HG02981 (cell line): ENCODE results near the gene MRPL32.

Experiments used
- ATAC-seq: cut with Tn5 transposase; IDR thresholded peaks from one replicate; pipeline ENCODE4 v1.9.1; 2021; ENCODE audit warnings: mild to moderate bottlenecking, moderate library complexity; ENCODE audit not compliant: unreplicated experiment

Gene MRPL32

DNA sequence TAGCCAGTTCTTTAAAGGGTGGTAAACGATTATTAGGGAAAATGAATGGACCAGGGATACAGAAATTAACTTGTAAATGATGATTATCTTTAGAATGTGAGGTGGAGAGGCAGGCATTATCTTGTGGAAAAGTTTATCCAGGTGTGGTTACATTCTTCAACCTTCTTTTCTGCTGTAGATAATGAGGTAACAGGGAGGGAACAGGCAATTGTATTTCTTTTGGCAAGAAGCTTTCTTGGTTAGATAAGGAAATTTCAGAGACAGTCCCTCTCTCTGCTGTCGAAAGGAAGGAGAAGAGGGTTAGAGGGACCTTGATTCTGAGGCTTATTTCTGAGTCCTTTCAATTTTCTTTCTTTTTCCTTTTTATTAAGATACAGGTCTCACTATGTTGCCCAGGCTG lies 32.1 kb downstream of the MRPL32 start:
- no peak for ATAC-seq

DNA sequence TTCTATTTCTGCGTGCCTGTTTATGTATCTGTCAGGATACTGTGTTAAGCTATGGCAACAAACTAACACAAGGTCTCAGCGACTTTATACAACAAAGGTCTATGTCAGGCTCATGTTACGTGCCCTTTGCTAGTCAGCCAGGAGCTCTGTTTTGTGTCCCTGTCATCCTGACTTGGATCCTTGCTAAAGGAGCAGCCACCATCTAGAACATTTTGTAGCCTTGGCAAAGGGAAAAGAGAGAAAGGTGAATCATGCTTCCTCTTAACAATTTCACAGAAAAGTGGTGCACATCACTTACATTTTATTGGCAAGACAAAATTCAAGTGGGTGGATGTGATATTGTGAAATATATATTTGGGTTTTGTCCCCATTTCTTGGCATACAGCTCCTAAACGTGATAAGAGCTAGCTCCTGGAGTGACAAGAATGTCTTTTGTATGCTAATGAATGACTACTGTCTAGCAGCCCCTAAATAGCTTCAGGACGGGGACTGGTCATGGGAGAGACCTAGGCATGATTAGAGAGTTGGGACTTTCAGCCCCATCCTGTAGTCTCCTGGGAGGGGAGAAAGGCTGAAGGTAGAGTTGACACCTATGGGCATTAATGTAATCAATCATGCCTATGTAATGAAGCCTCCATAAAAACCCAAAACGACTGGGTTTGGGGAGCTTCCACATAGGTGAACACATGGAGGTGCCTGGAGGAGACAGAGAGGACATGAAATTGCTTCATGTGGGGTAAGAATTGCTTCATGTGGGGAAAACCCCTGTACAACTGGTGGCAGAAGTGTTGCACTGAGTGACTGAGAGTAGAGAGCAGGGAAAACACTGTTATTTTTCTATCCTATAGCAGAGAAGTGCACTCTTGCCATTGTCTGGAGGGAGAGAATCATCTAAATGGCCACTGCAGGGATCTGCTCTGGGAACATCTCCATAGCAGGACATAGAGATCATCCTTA lies 33.0 kb downstream of the MRPL32 start:
- ATAC-seq = no peak

DNA sequence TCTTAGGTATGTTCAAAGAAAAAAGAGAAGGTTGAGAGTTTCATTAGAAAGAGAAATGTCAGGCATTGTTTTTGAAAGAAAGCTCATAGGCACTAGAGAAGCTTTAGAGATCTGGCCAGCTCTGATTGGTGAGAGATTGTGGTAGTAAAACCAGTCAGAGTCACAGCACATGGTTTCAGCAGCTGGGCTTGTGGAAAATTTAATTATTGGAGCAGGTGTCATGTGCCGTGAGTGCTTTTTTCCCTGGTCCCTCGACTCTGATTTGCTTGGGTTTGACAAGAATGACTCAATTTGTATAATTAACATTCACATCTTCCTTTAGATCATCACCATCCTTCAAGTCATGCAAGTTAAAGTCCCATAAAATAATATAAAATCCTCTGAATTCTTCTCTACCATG lies 35.2 kb downstream of the MRPL32 start:
- no peak for ATAC-seq

DNA sequence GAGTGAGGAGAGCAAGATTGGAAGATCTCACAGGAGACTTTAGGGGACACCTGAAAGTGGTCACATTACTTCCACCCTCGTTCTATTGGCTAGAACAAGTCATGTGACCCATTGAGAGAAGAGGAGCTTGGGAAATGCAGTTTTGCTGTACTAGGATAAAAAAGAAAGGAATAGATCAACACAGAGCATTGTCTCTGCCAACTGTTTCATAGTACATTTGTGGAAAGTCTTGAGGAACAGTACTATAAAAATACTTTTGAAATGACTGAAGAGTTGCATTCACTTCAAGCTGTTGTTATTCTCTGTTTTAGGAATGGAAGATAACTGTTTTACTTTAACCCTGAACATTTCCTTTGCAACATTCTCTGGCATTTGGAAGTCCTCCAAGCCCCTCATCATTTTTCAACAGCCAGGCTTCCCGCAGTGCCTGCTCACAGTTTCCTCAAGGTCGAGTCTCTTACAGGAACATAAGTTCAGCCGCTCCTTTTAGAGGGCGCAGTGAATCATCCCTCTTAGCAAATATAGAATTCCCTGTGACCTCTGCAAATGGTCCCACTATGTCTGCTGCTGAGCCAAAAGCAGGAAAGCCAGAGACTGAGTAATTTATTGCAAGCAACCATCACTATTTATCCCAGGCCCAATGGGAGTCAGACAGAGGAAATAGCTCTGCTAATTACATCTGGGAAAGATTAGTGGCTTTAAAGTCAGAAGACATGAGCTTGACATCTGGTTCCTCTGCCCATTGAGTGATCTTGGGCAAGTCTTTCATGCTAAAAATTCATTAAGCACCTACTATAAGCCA lies 40.7 kb downstream of the MRPL32 start:
- no peak for ATAC-seq

DNA sequence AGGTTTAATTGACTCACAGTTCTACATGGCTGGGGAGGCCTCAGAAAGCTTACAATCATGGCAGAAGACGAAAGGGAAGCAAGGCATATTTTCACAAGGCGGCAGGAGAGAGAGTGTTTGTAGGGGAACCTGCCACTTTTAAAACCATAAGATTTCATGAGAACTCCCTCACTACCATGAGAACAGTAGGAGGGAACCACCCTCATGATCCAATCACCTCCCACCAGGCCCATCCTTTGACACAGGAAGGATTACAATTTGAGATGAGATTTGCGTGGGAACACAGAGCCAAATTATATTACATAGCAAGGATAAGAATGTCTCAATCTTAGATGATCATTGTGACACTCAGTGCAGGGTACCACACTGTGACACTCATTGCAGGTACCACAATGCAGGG lies 44.2 kb downstream of the MRPL32 start:
- no peak for ATAC-seq

DNA sequence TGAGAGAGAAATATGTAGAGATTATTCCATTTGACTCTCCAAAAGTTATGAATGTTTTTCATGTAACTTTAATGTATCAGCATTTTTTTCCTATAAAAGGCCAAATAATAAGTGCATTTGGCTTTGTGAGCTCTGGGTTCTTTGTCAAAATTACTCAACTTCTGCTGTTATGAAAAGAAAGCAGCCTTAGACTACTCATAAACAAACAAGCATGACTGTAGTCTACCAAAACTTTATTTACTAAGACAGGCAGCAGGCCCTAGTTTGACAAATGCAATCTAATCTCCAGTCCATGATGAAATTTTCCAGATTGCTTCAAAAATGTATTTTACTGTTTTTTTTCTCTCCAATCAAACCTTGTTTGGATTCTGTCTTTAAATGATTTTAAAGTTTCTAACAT lies 46.3 kb downstream of the MRPL32 start:
- ATAC-seq = no peak

DNA sequence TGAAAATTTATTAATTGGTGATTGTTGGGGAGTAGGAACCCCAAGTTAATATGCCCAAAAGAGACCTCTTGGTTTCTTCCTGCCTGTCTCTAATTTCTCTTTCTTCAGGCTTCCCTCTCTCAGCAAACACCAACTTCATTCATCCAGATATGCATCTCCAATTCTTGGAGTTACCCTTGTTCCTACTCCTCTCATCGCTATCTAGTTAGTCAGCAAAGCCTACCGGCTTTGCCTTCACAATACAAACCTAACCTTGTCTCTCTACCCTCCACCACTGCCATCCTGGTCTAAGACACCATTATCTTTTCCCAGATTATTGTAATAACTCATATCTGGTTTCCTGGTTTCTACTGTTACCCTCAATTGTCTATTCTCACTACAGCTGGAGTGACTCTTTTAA lies 47.9 kb downstream of the MRPL32 start:
- no peak for ATAC-seq

DNA sequence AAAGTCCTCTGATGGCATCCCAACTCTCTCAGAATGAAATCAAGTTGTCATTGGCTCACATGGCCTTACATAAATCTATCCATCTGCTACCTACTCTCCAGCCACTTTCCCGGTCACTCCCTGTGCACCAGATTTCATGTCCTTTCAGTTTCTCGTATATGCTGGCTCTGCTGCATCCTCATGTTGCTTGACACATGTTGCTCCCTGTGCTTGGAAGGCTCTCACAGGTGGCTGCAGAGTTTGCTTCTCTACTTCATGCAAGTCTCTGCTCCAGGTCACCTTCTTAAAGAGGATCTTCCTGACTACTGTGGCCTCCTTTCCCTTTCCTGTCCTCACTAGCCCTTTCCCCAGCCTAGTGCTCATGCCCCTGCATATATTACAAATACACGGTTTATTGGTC lies 48.3 kb downstream of the MRPL32 start:
- ATAC-seq = no peak

DNA sequence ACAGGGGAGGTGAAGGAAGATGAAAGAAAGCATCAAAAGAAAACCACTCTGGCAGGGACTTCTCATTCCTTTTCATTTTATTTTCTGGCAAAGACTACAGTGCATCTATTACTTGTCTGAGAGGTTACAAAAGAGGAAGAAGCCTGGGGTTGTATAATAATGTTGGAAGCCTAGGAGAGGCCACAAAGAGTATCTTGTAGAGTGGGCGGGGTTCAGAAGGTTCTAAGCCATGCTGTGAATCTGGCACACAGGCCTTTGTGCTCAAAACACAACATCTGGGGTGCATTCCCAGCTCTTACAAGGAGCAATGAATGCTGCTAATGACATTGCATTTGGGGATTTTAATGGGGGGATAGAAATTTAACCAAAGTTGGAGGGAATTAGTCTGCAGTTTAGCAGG lies 49.4 kb downstream of the MRPL32 start:
- no peak for ATAC-seq

DNA sequence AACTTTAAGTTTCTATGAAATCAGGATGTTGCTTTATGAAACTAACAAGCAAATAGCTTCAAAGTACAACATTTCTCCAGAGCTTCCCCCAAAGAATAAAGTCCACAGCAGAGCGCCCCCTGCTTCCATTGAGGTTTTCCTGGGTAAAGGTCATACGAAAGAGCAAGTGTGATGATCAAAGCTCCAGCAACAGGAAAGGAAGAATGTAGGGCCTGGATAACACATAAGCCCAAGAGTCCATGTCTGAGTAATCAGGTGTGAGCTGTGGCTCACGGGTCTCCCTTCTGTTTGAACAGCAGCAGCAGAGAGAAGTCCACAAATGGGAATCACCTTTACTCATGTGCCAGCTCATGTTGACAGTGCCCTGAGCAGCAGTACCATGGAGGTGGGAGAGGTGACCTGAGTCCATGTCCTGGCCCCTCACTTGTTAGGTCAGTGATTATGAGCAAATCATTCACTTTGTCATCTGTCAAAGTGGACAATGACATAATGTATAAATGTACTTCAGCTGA lies 50.5 kb downstream of the MRPL32 start:
- no peak for ATAC-seq

DNA sequence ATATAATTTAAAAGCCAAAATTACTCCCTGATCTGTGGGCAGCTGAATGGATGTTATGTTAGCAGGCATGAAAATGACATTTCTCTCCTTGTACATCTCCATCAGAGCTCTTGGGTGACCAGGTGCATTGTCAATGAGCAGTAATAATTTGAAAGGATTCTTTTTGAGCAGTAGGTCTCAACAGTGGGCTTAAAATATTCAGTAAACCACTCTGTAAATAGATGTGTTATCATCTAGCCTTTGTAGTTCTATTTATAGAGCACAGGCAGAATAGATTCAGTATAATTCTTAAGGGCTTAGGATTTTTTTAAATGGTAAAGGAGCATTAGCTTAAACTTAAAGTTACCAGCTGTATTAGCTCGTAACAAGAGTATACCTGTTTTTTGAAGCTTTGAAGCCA lies 52.0 kb downstream of the MRPL32 start:
- no peak for ATAC-seq

DNA sequence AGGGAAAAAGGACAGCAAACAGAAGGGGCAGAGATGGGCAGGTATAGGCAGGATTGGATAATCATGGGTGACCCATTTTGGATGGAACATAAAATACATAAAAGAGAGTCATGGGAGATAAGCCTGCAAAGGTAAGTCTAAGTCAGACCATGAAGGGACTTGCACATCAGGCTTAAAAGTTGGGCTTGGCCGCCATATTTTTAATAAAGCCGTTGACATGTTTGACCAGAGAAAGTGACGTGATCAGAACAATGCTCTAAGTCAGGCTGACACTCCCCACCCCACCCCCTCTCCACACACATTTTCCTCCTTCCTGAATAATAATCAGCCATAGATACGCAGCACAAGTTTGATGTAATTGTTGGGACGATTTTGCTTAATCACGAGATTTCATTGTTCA lies 54.0 kb downstream of the MRPL32 start:
- no peak for ATAC-seq

DNA sequence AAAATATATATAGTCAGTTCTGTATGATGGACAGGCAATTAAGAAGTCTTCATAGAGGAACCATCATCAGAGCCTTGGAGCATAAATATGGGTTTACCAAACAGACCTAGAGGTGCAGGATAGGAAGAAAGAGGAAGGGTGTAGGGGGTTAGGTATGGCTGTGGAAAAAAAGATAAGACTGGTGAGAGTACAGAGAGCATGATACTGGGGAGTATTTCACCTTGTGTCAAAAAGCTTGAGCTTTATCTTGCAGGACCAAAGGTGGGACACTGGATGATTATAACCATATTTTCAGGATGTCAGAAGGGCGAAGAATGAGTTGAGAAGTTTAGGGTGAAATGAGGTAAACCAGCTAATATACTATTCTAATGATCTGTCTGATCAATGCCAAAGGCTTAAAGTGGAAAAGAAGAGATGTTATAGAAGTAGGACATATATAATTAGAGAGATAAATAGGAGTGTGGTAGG lies 54.6 kb downstream of the MRPL32 start:
- no peak for ATAC-seq
